Stimulated activated naive CD4-positive, alpha-beta T cell treated with Interleukin-2 at 50 U/mL for 16 hours (primary cell): Measurements from ENCODE around the gene DDX31.

Experiments used
- DNase-seq: peaks from one replicate; lab custom pipeline; 2025; lab: John Stamatoyannopoulos, UW

DDX31 gene

GRCh38 chr9:132546148-132547051 lies 123.4 kb downstream of the DDX31 start:
- DNase-seq: no peak

GRCh38 chr9:132545578-132545977 lies 124.2 kb downstream of the DDX31 start:
- no peak for DNase-seq

GRCh38 chr9:132543960-132544359 lies 125.8 kb downstream of the DDX31 start:
- DNase-seq: no peak

DNA sequence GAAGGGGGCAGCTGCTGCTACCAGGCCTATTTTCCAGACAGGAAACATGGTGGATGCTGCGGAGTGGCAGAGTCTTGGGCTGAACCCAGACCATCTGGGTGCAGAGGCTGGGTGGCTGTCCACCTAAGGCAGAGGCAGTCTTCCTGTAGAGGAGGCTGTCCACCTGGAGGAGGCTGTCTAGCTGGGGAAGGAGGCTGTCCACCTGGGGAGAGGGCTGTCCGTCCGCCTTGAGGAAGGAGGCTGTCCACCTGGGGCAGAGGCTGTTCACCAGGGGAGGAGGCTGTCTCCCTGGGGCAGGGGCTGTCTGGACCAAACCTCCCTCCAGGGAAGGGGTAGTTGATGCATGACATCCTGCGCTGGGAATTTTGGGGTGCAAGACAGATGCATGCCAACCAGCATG lies 126.5 kb downstream of the DDX31 start:
- DNase-seq: no peak
